GM12878 (cell line): ENCODE results near the gene ING3. TPM values are rescaled to one million over a fixed set of nuclear protein-coding genes. Genes with fewer than 3 reads are reported as not detected.

ENCODE experiments used
- ATAC-seq: fragments of 200-7000 bp; cut with Tn5 transposase; 3 replicates; pipeline ENCODE4 v1.9.1; 2020; ENCODE audit warnings: mild to moderate bottlenecking, moderate library complexity
- BruUV-seq: library from RNA; stranded (reverse); fragments of 400-500 nt; replicated peaks from 2 replicates; lab custom pipeline; 2021; lab: Mats Ljungman, UMichigan
- CTCF ChIA-PET: fragments of 300-600 bp; sonication (Branson Sonifier 250); formaldehyde crosslinking; extraction: SDS; loops from one replicate; lab custom pipeline; 2021; ENCODE audit warnings: inconsistent platforms; lab: Yijun Ruan, JAX
- POLR2A ChIA-PET: fragments of 350-600 bp; formaldehyde crosslinking; extraction: SDS; loops from one replicate; lab custom pipeline; 2021; ENCODE audit warnings: inconsistent platforms; lab: Charles Lee
- RAD21 ChIA-PET: fragments of 300-600 bp; sonication (Branson Sonifier 250); formaldehyde crosslinking; loops from one replicate; lab custom pipeline; 2023; ENCODE audit warnings: antibody characterized with exemption; ENCODE audit not compliant: unreplicated experiment; lab: Charles Lee
- SMC1A ChIA-PET: fragments of 300-600 bp; sonication (Branson Sonifier 250); formaldehyde crosslinking; loops from one replicate; lab custom pipeline; 2023; ENCODE audit not compliant: unreplicated experiment, uncharacterized antibody; lab: Charles Lee
- DNase-seq: peaks from one replicate; pipeline ENCODE4 v3.0.0-alpha.2; 2011; ENCODE audit warnings: low read depth, low spot score
- FAIRE-seq: peaks from 3 replicates; lab custom pipeline; 2011; peaks lifted over from hg19 to GRCh38; lab: Jason Lieb, UNC
- H2AFZ ChIP-seq: 2 replicates; pipeline ENCODE4 v1.6.0; 2011; ENCODE audit warnings: low read depth, low read length, control low read depth; ENCODE audit not compliant: control insufficient read depth
- H3K27ac ChIP-seq: 2 replicates; pipeline ENCODE4 v1.5.1; 2011; ENCODE audit warnings: control low read depth; ENCODE audit not compliant: control insufficient read depth, insufficient read depth
- H3K27me3 ChIP-seq, 2 experiments: replicated peaks in 1 of 2; 2 replicates each; pipeline versions ENCODE4 v1.6.0 to v1.6.1; 2011; ENCODE audit warnings: low read length in 1 of 2; ENCODE audit not compliant: control insufficient read depth in 2 of 2, insufficient read depth in 2 of 2
- H3K36me3 ChIP-seq, 2 experiments: 2 replicates each; pipeline ENCODE4 v1.5.1; 2011; ENCODE audit warnings: low read length in 1 of 2; ENCODE audit not compliant: control insufficient read depth in 2 of 2, insufficient read depth in 2 of 2
- H3K4me1 ChIP-seq: 2 replicates; pipeline ENCODE4 v1.6.1; 2011; ENCODE audit warnings: mild to moderate bottlenecking, low read length, moderate library complexity, mixed read lengths; ENCODE audit not compliant: control insufficient read depth, insufficient read depth
- H3K4me2 ChIP-seq: 2 replicates; pipeline ENCODE4 v1.6.0; 2011; ENCODE audit warnings: control low read depth; ENCODE audit not compliant: control insufficient read depth, insufficient read depth
- H3K4me3 ChIP-seq: fragments of 200-600 bp; sonication (generic); 2 replicates; pipeline ENCODE4 v1.5.1; 2016
- H3K79me2 ChIP-seq: 2 replicates; pipeline ENCODE4 v1.6.0; 2011; ENCODE audit warnings: low read length; ENCODE audit not compliant: control insufficient read depth, insufficient read depth
- H3K9ac ChIP-seq: 2 replicates; pipeline ENCODE4 v1.8.0; 2011; ENCODE audit warnings: low read length, control low read depth, mixed read lengths; ENCODE audit not compliant: control insufficient read depth, insufficient read depth
- H3K9me3 ChIP-seq: replicated peaks from 3 replicates; pipeline ENCODE4 v1.5.1; 2011; ENCODE audit warnings: mild to moderate bottlenecking, low read length; ENCODE audit not compliant: control insufficient read depth, insufficient read depth
- H4K20me1 ChIP-seq: 2 replicates; pipeline ENCODE4 v1.6.0; 2011; ENCODE audit not compliant: control insufficient read depth, insufficient read depth
- BHLHE40 ChIP-seq, 2 experiments: fragments of 450-650 bp in 1 of 2; IDR thresholded peaks; 2 replicates each; pipeline ENCODE4 v1.6.1; 2011 to 2017; ENCODE audit warnings: low read depth in 2 of 2, borderline replicate concordance in 1 of 2, improper control_type of control experiment in 1 of 2, low read length in 1 of 2, mild to moderate bottlenecking in 1 of 2
- DPF2 ChIP-seq: fragments of 450-650 bp; IDR thresholded peaks from 2 replicates; pipeline ENCODE4 v1.6.1; 2017; ENCODE audit warnings: mild to moderate bottlenecking
- EGR1 ChIP-seq, 2 experiments: IDR thresholded peaks; 1 replicate in 1 of 2; 2 replicates in 1 of 2; pipeline ENCODE4 v1.6.1; 2011 to 2012; ENCODE audit warnings: low read depth in 2 of 2, low read length in 2 of 2, borderline replicate concordance in 1 of 2, mild to moderate bottlenecking in 1 of 2, moderate library complexity in 1 of 2
- HDAC6 ChIP-seq: fragments of 200-600 bp; sonication (generic); IDR thresholded peaks from one replicate; pipeline ENCODE4 v1.8.0; 2017; ENCODE audit warnings: antibody characterized with exemption; ENCODE audit not compliant: unreplicated experiment
- PAX5 ChIP-seq: IDR thresholded peaks from 2 replicates; pipeline ENCODE4 v1.6.1; 2011; ENCODE audit warnings: low read depth, low read length, borderline replicate concordance
- RAD21 ChIP-seq: IDR thresholded peaks from 2 replicates; pipeline ENCODE4 v1.6.1; 2011; ENCODE audit warnings: mild to moderate bottlenecking, low read depth, low read length, moderate library complexity; ENCODE audit not compliant: insufficient read depth
- WGBS: methylation state at CpG from one replicate; pipeline ENCODE4 v1.1.6; 2016; ENCODE audit warnings: low lambda C conversion rate; ENCODE audit not compliant: insufficient replicate concordance, insufficient coverage; ENCODE audit errors: missing lambda C conversion rate; 5-methylcytosine and 5-hydroxymethylcytosine counted together
- in situ Hi-C: fragments of 300-500 bp; cut with MboI; formaldehyde crosslinking; loops from 9 replicates; pipeline ENCODE4 v1.14.3; 2018; ENCODE audit warnings: mixed read lengths
- intact Hi-C: fragments of 100-400 bp; cut with micrococcal nuclease; formaldehyde crosslinking; loops from one replicate; pipeline ENCODE4 v1.14.2; 2022; ENCODE audit not compliant: unreplicated experiment
- polyA plus RNA-seq, 11 experiments: library from polyadenylated mRNA; depleted of rRNA in 4 of 11; unstranded in 6 of 11; stranded (reverse) in 5 of 11; fragments of >200 nt; fragmentation: Nextera tagmentation in 4 of 11; fragmentation: Illumina TruSeq in 1 of 11; extraction: Ambion mirVana in 4 of 11; extraction: Trizol in 1 of 11; gene quantifications; 1 replicate in 1 of 11; 2 replicates in 10 of 11; pipeline versions ENCODE4 v1.2.1 to v1.2.3, GENCODE V29; 2011 to 2016; ENCODE audit warnings: inconsistent platforms in 2 of 11, missing spikeins in 2 of 11, low read depth in 1 of 11
- total RNA-seq, 4 experiments: library from RNA; depleted of rRNA in 3 of 4; stranded (reverse); fragments of >200 nt in 3 of 4; fragmentation: Illumina TruSeq in 1 of 4; extraction: Trizol in 1 of 4; gene quantifications; 2 replicates each; pipeline versions ENCODE4 v1.2.1 to v1.2.3, GENCODE V29; 2013 to 2021
- TF ChIP-seq, protein P1 (sequence below): fragments of 450-650 bp; IDR thresholded peaks from 2 replicates; pipeline ENCODE4 v1.6.1; 2017; ENCODE audit warnings: mild to moderate bottlenecking
- TF ChIP-seq, protein P2 (sequence below): fragments of 450-650 bp; IDR thresholded peaks from 2 replicates; pipeline ENCODE4 v1.6.1; 2016; ENCODE audit warnings: mild to moderate bottlenecking
- TF ChIP-seq, protein P3 (sequence below): fragments of 450-650 bp; IDR thresholded peaks from 2 replicates; pipeline ENCODE4 v1.6.1; 2018; ENCODE audit warnings: borderline replicate concordance, mild to moderate bottlenecking; ENCODE audit not compliant: partially characterized antibody
- TF ChIP-seq, protein P4 (sequence below): IDR thresholded peaks from 2 replicates; pipeline ENCODE4 v1.6.1; 2011; ENCODE audit warnings: borderline replicate concordance, low read depth, mild to moderate bottlenecking, moderate library complexity, mixed read lengths, low read length; ENCODE audit not compliant: insufficient read depth; ENCODE audit errors: extremely low read length
- TF ChIP-seq, protein P5 (sequence below): fragments of 450-650 bp; IDR thresholded peaks from 2 replicates; pipeline ENCODE4 v1.6.1; 2017; ENCODE audit warnings: borderline replicate concordance
- TF ChIP-seq, protein P6 (sequence below): IDR thresholded peaks from 2 replicates; pipeline ENCODE4 v1.6.1; 2011; ENCODE audit warnings: mild to moderate bottlenecking, low read depth, low read length, moderate library complexity; ENCODE audit not compliant: insufficient replicate concordance

Gene ING3
- total and polyA plus RNA-seq, 10 of the 15 experiments (the other 5 are each of a cell fraction or from before 2014, with no cell fraction given): 12.1 to 60.8 (median 28.8) TPM

DNA sequence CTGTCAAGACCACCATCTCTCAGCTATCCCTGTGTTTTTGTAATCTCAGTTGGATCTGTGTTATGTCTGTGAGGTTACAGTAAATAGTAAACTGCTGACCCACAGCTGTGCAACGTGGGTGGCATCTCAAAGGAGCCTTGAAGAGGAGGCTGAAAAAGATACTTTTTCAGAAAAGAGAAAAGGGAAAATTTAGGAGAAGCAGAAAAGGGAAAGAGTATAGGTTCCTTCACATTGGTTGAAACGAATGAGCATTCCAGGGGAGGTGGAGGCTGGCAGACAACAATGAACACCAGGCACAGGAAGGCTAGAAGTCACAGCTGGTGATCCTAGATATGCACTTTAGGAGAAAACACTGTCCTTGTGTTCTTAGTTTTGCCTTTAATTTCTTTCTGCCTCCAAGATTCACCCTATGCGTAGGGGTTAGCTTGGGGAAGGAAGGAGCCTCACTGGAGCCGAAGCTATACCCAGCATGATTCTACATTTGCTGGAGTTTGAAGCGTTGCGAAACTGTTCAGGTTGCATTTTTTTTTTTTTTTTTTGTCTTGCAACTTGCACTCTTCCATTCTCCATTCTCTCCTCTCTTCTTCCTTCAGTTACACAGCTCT, 56.2 kb downstream of the ING3 start:
- Histone ChIP-seq H3K4me3 (no peak overlapping the region), H3K9ac (no peak overlapping the region), H4K20me1 (no peaks in the 10 kb centered on the region), H3K27me3 (peaks cover 0 to 3% of the 10 kb centered on the region in 2 experiments; a peak in 2 of 4 replicates), H3K27ac (no peak overlapping the region), H2AFZ (no peak overlapping the region), H3K4me1 (no peaks in the 10 kb centered on the region), H3K79me2 (no peaks in the 10 kb centered on the region), H3K36me3 (no peaks in the 10 kb centered on the region), H3K4me2 (no peak overlapping the region), H3K9me3 (no peaks in the 10 kb centered on the region)
- ChIA-PET POLR2A (interaction anchor here (0.7 to 1.2 kb wide), 2 partner anchors 10 to 34 kb away, joined by 6 to 7 read pairs; no protein-coding TSS in a partner anchor), CTCF (interaction anchor here (1.6 kb wide), 1 partner anchor 20 kb away, joined by 3 read pairs; no protein-coding TSS in a partner anchor), RAD21 (no interaction called here), SMC1A (interaction anchor here (1.5 kb wide), 1 partner anchor 11 kb away, joined by 3 read pairs; no protein-coding TSS in a partner anchor)
- DNase-seq: no peak
- BruUV-seq: no TSS peak
- FAIRE-seq: no peak
- no peak for ATAC-seq
- in situ Hi-C loops: no loop called here
- intact Hi-C loops: no loop called here
- 53% methylated on average over 6 of the region's 6 CpGs for WGBS
- TF ChIP-seq RAD21: no peak
- no peak for TF ChIP-seq PAX5
- TF ChIP-seq HDAC6: no peak
- TF ChIP-seq, protein P1, sequence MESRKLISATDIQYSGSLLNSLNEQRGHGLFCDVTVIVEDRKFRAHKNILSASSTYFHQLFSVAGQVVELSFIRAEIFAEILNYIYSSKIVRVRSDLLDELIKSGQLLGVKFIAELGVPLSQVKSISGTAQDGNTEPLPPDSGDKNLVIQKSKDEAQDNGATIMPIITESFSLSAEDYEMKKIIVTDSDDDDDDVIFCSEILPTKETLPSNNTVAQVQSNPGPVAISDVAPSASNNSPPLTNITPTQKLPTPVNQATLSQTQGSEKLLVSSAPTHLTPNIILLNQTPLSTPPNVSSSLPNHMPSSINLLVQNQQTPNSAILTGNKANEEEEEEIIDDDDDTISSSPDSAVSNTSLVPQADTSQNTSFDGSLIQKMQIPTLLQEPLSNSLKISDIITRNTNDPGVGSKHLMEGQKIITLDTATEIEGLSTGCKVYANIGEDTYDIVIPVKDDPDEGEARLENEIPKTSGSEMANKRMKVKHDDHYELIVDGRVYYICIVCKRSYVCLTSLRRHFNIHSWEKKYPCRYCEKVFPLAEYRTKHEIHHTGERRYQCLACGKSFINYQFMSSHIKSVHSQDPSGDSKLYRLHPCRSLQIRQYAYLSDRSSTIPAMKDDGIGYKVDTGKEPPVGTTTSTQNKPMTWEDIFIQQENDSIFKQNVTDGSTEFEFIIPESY: no peak
- TF ChIP-seq DPF2: no peak
- TF ChIP-seq, protein P2, sequence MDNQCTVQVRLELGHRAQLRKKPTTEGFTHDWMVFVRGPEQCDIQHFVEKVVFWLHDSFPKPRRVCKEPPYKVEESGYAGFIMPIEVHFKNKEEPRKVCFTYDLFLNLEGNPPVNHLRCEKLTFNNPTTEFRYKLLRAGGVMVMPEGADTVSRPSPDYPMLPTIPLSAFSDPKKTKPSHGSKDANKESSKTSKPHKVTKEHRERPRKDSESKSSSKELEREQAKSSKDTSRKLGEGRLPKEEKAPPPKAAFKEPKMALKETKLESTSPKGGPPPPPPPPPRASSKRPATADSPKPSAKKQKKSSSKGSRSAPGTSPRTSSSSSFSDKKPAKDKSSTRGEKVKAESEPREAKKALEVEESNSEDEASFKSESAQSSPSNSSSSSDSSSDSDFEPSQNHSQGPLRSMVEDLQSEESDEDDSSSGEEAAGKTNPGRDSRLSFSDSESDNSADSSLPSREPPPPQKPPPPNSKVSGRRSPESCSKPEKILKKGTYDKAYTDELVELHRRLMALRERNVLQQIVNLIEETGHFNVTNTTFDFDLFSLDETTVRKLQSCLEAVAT: no peak
- TF ChIP-seq, protein P3, sequence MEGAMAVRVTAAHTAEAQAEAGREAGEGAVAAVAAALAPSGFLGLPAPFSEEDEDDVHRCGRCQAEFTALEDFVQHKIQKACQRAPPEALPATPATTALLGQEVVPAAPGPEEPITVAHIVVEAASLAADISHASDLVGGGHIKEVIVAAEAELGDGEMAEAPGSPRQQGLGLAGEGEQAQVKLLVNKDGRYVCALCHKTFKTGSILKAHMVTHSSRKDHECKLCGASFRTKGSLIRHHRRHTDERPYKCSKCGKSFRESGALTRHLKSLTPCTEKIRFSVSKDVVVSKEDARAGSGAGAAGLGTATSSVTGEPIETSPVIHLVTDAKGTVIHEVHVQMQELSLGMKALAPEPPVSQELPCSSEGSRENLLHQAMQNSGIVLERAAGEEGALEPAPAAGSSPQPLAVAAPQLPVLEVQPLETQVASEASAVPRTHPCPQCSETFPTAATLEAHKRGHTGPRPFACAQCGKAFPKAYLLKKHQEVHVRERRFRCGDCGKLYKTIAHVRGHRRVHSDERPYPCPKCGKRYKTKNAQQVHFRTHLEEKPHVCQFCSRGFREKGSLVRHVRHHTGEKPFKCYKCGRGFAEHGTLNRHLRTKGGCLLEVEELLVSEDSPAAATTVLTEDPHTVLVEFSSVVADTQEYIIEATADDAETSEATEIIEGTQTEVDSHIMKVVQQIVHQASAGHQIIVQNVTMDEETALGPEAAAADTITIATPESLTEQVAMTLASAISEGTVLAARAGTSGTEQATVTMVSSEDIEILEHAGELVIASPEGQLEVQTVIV: no peak
- TF ChIP-seq, protein P4, sequence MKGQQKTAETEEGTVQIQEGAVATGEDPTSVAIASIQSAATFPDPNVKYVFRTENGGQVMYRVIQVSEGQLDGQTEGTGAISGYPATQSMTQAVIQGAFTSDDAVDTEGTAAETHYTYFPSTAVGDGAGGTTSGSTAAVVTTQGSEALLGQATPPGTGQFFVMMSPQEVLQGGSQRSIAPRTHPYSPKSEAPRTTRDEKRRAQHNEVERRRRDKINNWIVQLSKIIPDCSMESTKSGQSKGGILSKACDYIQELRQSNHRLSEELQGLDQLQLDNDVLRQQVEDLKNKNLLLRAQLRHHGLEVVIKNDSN: no peak
- TF ChIP-seq EGR1 (IDR thresholded peaks at IDR 0.05; ENCODE audit: borderline replicate concordance in 1 of 2, low read depth in 2 of 2, low read length in 2 of 2): no peak
- TF ChIP-seq, protein P5, sequence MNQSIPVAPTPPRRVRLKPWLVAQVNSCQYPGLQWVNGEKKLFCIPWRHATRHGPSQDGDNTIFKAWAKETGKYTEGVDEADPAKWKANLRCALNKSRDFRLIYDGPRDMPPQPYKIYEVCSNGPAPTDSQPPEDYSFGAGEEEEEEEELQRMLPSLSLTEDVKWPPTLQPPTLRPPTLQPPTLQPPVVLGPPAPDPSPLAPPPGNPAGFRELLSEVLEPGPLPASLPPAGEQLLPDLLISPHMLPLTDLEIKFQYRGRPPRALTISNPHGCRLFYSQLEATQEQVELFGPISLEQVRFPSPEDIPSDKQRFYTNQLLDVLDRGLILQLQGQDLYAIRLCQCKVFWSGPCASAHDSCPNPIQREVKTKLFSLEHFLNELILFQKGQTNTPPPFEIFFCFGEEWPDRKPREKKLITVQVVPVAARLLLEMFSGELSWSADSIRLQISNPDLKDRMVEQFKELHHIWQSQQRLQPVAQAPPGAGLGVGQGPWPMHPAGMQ: no peak
- TF ChIP-seq BHLHE40 (IDR thresholded peaks at IDR 0.05; ENCODE audit: borderline replicate concordance in 1 of 2, low read depth in 2 of 2, low read length in 1 of 2): no peak
- TF ChIP-seq, protein P6, sequence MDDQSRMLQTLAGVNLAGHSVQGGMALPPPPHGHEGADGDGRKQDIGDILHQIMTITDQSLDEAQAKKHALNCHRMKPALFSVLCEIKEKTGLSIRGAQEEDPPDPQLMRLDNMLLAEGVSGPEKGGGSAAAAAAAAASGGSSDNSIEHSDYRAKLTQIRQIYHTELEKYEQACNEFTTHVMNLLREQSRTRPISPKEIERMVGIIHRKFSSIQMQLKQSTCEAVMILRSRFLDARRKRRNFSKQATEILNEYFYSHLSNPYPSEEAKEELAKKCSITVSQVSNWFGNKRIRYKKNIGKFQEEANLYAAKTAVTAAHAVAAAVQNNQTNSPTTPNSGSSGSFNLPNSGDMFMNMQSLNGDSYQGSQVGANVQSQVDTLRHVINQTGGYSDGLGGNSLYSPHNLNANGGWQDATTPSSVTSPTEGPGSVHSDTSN: no peak
